Natural killer cell (primary cell): ENCODE results near the gene FNDC10. TPM values are rescaled to one million over a fixed set of nuclear protein-coding genes. Genes with fewer than 3 reads are reported as not detected.

Source experiments
- ATAC-seq, 3 donors: fragments of 150-1000 bp in 2 of 3; fragments of 200-7000 bp in 1 of 3; cut with Tn5 transposase; 1 replicate in 1 of 3; 2 replicates in 2 of 3; pipeline ENCODE4 v1.10.0; 2021; ENCODE audit warnings: mild to moderate bottlenecking in 2 of 3, moderate library complexity in 2 of 3
- DNase-seq, 2 donors: peaks; one replicate each; pipeline versions ENCODE4 v3.0.0 to v3.0.0-alpha.2; 2013 to 2021; ENCODE audit warnings: mixed read lengths in 1 of 2
- H3K27ac ChIP-seq: one replicate; pipeline ENCODE4 v1.5.1; 2013; ENCODE audit warnings: mild to moderate bottlenecking, low read length
- H3K27me3 ChIP-seq: one replicate; pipeline ENCODE4 v1.6.1; 2013; ENCODE audit warnings: low read length; ENCODE audit not compliant: control insufficient read depth, insufficient read depth
- H3K36me3 ChIP-seq: one replicate; pipeline ENCODE4 v1.6.1; 2013; ENCODE audit warnings: low read length; ENCODE audit not compliant: control insufficient read depth, insufficient read depth
- H3K4me1 ChIP-seq: one replicate; pipeline ENCODE4 v1.6.1; 2013; ENCODE audit warnings: low read length; ENCODE audit not compliant: control insufficient read depth, insufficient read depth
- H3K4me3 ChIP-seq: one replicate; pipeline ENCODE4 v1.5.1; 2013; ENCODE audit warnings: low read length
- H3K9me3 ChIP-seq: one replicate; pipeline ENCODE4 v1.6.1; 2013; ENCODE audit warnings: low read length; ENCODE audit not compliant: control insufficient read depth, insufficient read depth
- H3K27ac Mint-ChIP-seq, 2 donors: one replicate each; pipeline ENCODE4 v1.8.0; 2022; ENCODE audit warnings: mild to moderate bottlenecking in 2 of 2, mixed read lengths in 2 of 2, moderate library complexity in 1 of 2
- H3K27me3 Mint-ChIP-seq, 2 donors: one replicate each; pipeline ENCODE4 v1.8.0; 2022; ENCODE audit warnings: low read depth in 2 of 2, mixed read lengths in 2 of 2
- H3K36me3 Mint-ChIP-seq: one replicate; pipeline ENCODE4 v1.8.0; 2022; ENCODE audit warnings: mixed read lengths
- H3K4me1 Mint-ChIP-seq, 2 donors: one replicate each; pipeline ENCODE4 v1.8.0; 2022; ENCODE audit warnings: mixed read lengths in 2 of 2
- H3K4me3 Mint-ChIP-seq: one replicate; pipeline ENCODE4 v1.8.0; 2022; ENCODE audit warnings: mild to moderate bottlenecking, moderate library complexity, mixed read lengths
- H3K9me3 Mint-ChIP-seq, 2 donors: one replicate each; pipeline ENCODE4 v1.8.0; 2022; ENCODE audit warnings: mixed read lengths in 2 of 2
- WGBS: methylation state at CpG from one replicate; pipeline ENCODE4 v1.1.7; 2013; ENCODE audit warnings: missing lambda C conversion rate; ENCODE audit not compliant: insufficient coverage; 5-methylcytosine and 5-hydroxymethylcytosine counted together
- intact Hi-C: fragments of 100-400 bp; cut with micrococcal nuclease; formaldehyde crosslinking; loops from one replicate; pipeline ENCODE4 v1.14.2; 2022
- total RNA-seq, 4 donors: library from RNA; stranded (reverse); fragments of 120-200 nt in 1 of 4; gene quantifications; one replicate each; pipeline versions ENCODE4 v1.2.3 to v1.2.4, GENCODE V29; 2013 to 2022
- TF ChIP-seq, protein P1 (sequence below): fragments of 200-600 bp; IDR thresholded peaks from one replicate; pipeline ENCODE4 v1.8.0; 2022; ENCODE audit warnings: antibody characterized with exemption

The FNDC10 gene
- total RNA-seq, 3 donors from 2014 or later (not counting 1 experiment from before 2014, with no cell fraction given), result 2.8 to 3.2 (median 3.0) TPM

DNA sequence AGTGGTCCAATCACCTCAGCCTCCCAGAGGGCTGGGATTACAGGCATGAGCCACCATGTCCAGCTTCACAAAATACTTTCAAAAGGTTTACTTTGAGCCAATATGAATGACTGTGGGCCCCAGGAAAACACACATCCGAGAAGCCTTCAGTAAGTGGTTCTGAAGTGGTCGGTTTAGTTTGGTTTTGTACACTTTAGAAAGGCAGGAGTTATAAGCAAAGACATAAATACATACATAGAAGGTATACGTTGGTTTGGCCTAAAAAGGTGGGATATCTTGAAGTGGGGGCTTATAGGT, 12.1 kb upstream of the FNDC10 start:
- Histone ChIP-seq H3K4me1 (peaks cover 20% of the 10 kb centered on the region), H3K36me3 (no peaks in the 10 kb centered on the region), H3K27ac (no peak overlapping the region), H3K27me3 (no peaks in the 10 kb centered on the region), H3K4me3 (no peak overlapping the region), H3K9me3 (no peaks in the 10 kb centered on the region)
- Mint-ChIP-seq H3K27ac (no peak overlapping the region), H3K36me3 (no peaks in the 10 kb centered on the region), H3K4me1 (peaks cover 17 to 18% of the 10 kb centered on the region in 2 donors), H3K27me3 (no peaks in the 10 kb centered on the region), H3K9me3 (no peaks in the 10 kb centered on the region), H3K4me3 (no peak overlapping the region)
- no peak for DNase-seq
- no peak for ATAC-seq
- 83% methylated on average over 1 of the region's 3 CpGs for WGBS
- TF ChIP-seq, protein P1, sequence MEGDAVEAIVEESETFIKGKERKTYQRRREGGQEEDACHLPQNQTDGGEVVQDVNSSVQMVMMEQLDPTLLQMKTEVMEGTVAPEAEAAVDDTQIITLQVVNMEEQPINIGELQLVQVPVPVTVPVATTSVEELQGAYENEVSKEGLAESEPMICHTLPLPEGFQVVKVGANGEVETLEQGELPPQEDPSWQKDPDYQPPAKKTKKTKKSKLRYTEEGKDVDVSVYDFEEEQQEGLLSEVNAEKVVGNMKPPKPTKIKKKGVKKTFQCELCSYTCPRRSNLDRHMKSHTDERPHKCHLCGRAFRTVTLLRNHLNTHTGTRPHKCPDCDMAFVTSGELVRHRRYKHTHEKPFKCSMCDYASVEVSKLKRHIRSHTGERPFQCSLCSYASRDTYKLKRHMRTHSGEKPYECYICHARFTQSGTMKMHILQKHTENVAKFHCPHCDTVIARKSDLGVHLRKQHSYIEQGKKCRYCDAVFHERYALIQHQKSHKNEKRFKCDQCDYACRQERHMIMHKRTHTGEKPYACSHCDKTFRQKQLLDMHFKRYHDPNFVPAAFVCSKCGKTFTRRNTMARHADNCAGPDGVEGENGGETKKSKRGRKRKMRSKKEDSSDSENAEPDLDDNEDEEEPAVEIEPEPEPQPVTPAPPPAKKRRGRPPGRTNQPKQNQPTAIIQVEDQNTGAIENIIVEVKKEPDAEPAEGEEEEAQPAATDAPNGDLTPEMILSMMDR, result no peak
- intact Hi-C loops, result loop anchor here (10.0 kb wide), 1 partner anchor 63 kb away; no protein-coding TSS in a partner anchor

DNA sequence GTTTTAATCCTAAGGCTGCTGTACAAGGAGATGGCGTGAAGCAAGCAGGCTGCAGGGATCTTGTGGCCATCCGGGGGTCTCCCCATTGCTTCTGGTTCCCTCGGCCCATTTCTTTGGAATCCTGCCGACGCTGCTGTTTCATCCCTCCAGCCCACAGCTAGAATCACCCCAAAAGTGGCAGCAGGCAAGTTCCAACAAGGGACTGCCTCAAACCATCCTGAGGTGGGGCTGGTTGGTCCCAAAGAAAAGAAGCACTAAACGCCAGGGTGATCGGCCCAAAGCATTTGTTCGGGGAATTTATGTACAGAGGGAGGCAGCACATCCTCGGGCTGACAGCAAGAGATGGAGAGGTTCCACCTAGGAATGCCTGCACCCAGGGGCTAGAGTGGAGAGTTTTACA, 10.9 kb upstream of the FNDC10 start:
- H3K27ac Mint-ChIP-seq, result no peak overlapping the region

DNA sequence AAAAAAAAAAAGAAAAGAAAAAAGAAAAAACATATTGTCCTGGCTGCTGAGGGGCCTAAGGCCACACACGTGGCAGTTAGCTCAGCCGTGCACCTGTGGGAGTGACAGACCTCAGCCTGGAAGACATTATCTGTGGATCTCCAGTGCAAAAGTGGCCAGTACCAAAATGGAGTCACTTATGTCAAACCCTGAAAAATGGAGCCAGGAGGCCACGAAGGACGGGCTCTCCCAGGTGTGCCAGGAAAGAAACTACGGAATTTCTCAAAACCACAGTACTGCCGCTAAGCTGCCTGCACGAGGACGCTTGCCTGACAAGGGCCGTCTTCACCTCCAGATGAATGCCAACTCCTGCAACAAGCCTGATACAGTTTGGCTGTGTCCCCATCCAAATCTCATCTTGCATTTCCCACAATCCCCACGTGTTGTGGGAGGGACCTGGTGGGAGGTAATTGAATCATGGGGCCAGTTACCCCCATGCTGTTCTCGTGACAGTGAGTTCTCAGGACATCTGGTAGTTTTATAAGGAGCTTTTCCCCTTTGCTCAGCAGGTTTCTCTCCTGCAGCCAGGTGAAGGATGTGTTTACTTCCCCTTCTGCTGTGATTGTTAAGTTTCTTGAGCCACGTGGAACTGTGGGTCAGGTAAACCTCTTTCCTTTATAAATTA, 10.0 kb upstream of the FNDC10 start:
- Histone ChIP-seq H3K9me3 (no peaks in the 10 kb centered on the region), H3K36me3 (no peaks in the 10 kb centered on the region), H3K4me3 (no peak overlapping the region), H3K4me1 (peaks cover 15% of the 10 kb centered on the region), H3K27me3 (no peaks in the 10 kb centered on the region), H3K27ac (no peak overlapping the region)
- Mint-ChIP-seq H3K4me1 (peaks cover 14 to 16% of the 10 kb centered on the region in 2 donors), H3K9me3 (no peaks in the 10 kb centered on the region), H3K27me3 (no peaks in the 10 kb centered on the region), H3K27ac (no peak overlapping the region), H3K4me3 (no peak overlapping the region), H3K36me3 (no peaks in the 10 kb centered on the region)
- DNase-seq (no peak), ATAC-seq (no peak)
- intact Hi-C loops, result loop anchor here (10.0 kb wide), 1 partner anchor 65 kb away; no protein-coding TSS in a partner anchor
- WGBS, result 82% methylated on average over 11 of the region's 12 CpGs
- TF ChIP-seq, protein P1, result no peak

More for the DNA sequence above, 10.9 kb upstream of the FNDC10 start:
- 91% methylated on average over 9 of the region's 9 CpGs for WGBS
- no peaks in the 10 kb centered on the region for H3K36me3 Mint-ChIP-seq
- Histone ChIP-seq H3K4me3 (no peak overlapping the region), H3K36me3 (no peaks in the 10 kb centered on the region), H3K4me1 (peaks cover 15% of the 10 kb centered on the region), H3K27me3 (no peaks in the 10 kb centered on the region), H3K9me3 (no peaks in the 10 kb centered on the region), H3K27ac (no peak overlapping the region)
- peaks cover 16 to 18% of the 10 kb centered on the region in 2 donors for H3K4me1 Mint-ChIP-seq
- H3K4me3 Mint-ChIP-seq, result no peak overlapping the region
- no peaks in the 10 kb centered on the region for H3K9me3 Mint-ChIP-seq
- TF ChIP-seq, protein P1, result no peak
- no peaks in the 10 kb centered on the region for H3K27me3 Mint-ChIP-seq
- intact Hi-C loops, result loop anchor here (10.0 kb wide), 1 partner anchor 64 kb away; no protein-coding TSS in a partner anchor
- DNase-seq (no peak), ATAC-seq (no peak)

DNA sequence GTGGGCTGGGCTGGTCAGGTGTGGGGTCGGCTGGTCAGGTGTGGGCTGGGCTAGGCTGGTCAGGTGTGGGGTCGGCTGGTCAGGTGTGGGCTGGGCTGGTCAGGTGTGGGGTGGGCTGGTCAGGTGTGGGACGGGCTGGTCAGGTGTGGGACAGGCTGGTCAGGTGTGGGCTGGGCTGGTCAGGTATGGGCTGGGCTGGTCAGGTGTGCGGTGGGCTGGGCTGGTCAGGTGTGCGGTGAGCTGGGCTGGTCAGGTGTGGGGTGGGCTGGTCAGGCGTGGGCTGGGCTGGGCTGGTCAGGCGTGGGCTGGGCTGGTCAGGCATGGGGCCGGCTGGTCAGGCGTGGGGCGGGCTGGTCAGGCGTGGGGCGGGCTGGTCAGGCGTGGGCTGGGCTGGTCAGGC, 6.3 kb upstream of the FNDC10 start:
- Mint-ChIP-seq H3K9me3 (no peaks in the 10 kb centered on the region), H3K4me1 (no peaks in the 10 kb centered on the region), H3K4me3 (no peak overlapping the region), H3K27ac (no peak overlapping the region), H3K27me3 (no peaks in the 10 kb centered on the region), H3K36me3 (no peaks in the 10 kb centered on the region)
- ATAC-seq (no peak), DNase-seq (no peak)
- H3K27me3 ChIP-seq, result no peaks in the 10 kb centered on the region
- WGBS, result 93% methylated on average over 13 of the region's 13 CpGs
- H3K4me3 ChIP-seq, result no peak overlapping the region
- H3K4me1 ChIP-seq, result peaks cover 4% of the 10 kb centered on the region
- no peaks in the 10 kb centered on the region for H3K36me3 ChIP-seq
- no peaks in the 10 kb centered on the region for H3K9me3 ChIP-seq
- TF ChIP-seq, protein P1, result no peak
- no peak overlapping the region for H3K27ac ChIP-seq
- intact Hi-C loops, result no loop called here
